ENCODE data around the gene SLC22A12. TPM values are rescaled to one million over a fixed set of nuclear protein-coding genes. Genes with fewer than 3 reads are reported as not detected.

SLC22A12 gene
- total RNA-seq, 4 donors from 2014 or later, result not detected

GRCh38 chr11:64564947-64565889 is 25.8 kb upstream of the SLC22A12 start:
- TF ChIP-seq CTCF (IDR thresholded peaks at IDR 0.05) (no peak), POLR2A (IDR thresholded peaks at IDR 0.05) (no peak)
- intact Hi-C loops (cut with DNase I; ENCODE audit: low total_unique reads), result no loop called here
- no peak for DNase-seq (ENCODE audit: low spot score in 2 of 2)
- 88 to 93% methylated on average over 21 to 24 of the region's 24 CpGs for WGBS, 2 donors
- H3K4me3 ChIP-seq (ENCODE audit: low read depth, poor library complexity, severe bottlenecking), result no peak overlapping the region

GRCh38 chr11:64566042-64566914 is 24.7 kb upstream of the SLC22A12 start:
- TF ChIP-seq POLR2A (IDR thresholded peaks at IDR 0.05) (no peak), CTCF (IDR thresholded peaks at IDR 0.05) (no peak)
- intact Hi-C loops (cut with DNase I; ENCODE audit: low total_unique reads), result no loop called here
- peak in 1 of 2 donors; percentile 39 for DNase-seq (ENCODE audit: low spot score in 2 of 2)
- no peak overlapping the region for H3K4me3 ChIP-seq (ENCODE audit: low read depth, poor library complexity, severe bottlenecking)
- 21 to 26% methylated on average over 18 of the region's 18 CpGs for WGBS, 2 donors

GRCh38 chr11:64566915-64567891 is 23.8 kb upstream of the SLC22A12 start:
- intact Hi-C loops (cut with DNase I; ENCODE audit: low total_unique reads), result no loop called here
- DNase-seq (ENCODE audit: low spot score in 2 of 2), result no peak
- no peak overlapping the region for H3K4me3 ChIP-seq (ENCODE audit: low read depth, poor library complexity, severe bottlenecking)
- WGBS, 2 donors, result 82 to 87% methylated on average over 26 to 28 of the region's 30 CpGs
- no peak for TF ChIP-seq POLR2A (IDR thresholded peaks at IDR 0.05)
- no peak for TF ChIP-seq CTCF (IDR thresholded peaks at IDR 0.05)

GRCh38 chr11:64568041-64568571 is 22.9 kb upstream of the SLC22A12 start:
- no peak for DNase-seq (ENCODE audit: low spot score in 2 of 2)
- TF ChIP-seq CTCF (IDR thresholded peaks at IDR 0.05), result no peak
- TF ChIP-seq POLR2A (IDR thresholded peaks at IDR 0.05), result no peak
- intact Hi-C loops (cut with DNase I; ENCODE audit: low total_unique reads), result no loop called here
- H3K4me3 ChIP-seq (ENCODE audit: low read depth, poor library complexity, severe bottlenecking), result no peak overlapping the region
- WGBS, 2 donors, result 80 to 91% methylated on average over 29 to 33 of the region's 34 CpGs
